Measurements from ENCODE around the gene DESI2. TPM values are rescaled to one million over a fixed set of nuclear protein-coding genes. Genes with fewer than 3 reads are reported as not detected.
A peak's percentile ranks its signal among the peaks of the same experiment; 100 is the strongest.

The DESI2 gene
- total and polyA plus RNA-seq, 10 donors = 5.3 to 30.3 (median 19.5) TPM

GRCh38 chr1:244667797-244668196 lies 14.9 kb downstream of the DESI2 start:
- TF ChIP-seq POLR2AphosphoS5 (IDR thresholded peaks at IDR 0.05) (no peak), POLR2A (IDR thresholded peaks at IDR 0.05) (no peak)
- TF ChIP-seq, protein P1, sequence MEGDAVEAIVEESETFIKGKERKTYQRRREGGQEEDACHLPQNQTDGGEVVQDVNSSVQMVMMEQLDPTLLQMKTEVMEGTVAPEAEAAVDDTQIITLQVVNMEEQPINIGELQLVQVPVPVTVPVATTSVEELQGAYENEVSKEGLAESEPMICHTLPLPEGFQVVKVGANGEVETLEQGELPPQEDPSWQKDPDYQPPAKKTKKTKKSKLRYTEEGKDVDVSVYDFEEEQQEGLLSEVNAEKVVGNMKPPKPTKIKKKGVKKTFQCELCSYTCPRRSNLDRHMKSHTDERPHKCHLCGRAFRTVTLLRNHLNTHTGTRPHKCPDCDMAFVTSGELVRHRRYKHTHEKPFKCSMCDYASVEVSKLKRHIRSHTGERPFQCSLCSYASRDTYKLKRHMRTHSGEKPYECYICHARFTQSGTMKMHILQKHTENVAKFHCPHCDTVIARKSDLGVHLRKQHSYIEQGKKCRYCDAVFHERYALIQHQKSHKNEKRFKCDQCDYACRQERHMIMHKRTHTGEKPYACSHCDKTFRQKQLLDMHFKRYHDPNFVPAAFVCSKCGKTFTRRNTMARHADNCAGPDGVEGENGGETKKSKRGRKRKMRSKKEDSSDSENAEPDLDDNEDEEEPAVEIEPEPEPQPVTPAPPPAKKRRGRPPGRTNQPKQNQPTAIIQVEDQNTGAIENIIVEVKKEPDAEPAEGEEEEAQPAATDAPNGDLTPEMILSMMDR (IDR thresholded peaks at IDR 0.05 in 8 of 11, conservative IDR thresholded peaks at IDR 0.05 in 3 of 11) = no peak
- peaks cover 0 to 22% (median 0%) of the 10 kb centered on the region in 6 donors for H3K36me3 ChIP-seq
- no peak overlapping the region for H3K27ac ChIP-seq
- intact Hi-C loops (cut with DNase I; ENCODE audit: low total_unique reads) = no loop called here
- peaks cover 4 to 44% (median 22%) of the 10 kb centered on the region in 6 donors for H3K4me1 ChIP-seq
- H3K4me3 ChIP-seq = no peak overlapping the region
- no peaks in the 10 kb centered on the region for H3K9me3 ChIP-seq
- no peak for DNase-seq
- no peaks in the 10 kb centered on the region for H3K27me3 ChIP-seq (replicated peaks in 1 of 7)
- WGBS, 5 donors = 96 to 100% (median 98%) methylated on average over 2 of the region's 2 CpGs

DNA sequence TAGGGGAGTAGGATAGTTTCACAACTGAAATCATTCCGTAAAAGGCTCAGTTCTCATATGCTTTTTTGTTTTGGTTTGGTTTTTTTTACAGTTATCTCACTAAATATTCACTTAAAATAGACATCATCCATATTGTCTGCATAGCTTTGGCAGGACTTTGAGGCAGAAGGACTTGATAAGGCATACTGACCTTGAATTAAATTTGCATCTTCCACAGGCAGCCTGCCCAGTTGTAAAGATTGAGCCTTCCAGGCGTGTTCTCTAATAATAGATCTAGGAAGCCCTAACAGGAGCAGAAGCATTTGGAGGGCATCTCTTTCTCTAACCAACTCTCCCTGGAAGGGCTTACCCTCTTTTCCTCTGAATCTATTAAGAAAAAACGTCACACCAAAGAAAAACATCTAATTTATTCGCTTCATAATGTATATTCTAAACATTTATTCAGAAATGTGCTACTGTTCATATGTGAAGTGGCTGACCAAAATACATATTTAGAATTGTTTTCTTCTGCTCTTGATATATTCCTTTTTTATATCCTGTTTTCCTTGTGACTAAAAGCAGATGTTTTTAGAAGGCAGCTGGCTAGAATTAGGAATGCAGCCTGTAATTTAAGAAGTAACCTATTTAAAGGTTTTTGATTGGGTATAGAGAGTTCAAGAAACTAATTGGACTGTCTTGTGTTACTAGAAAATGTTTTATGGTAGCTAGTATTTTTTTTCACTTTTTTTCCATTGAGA lies 20.2 kb downstream of the DESI2 start:
- no peak for DNase-seq
- WGBS, 5 donors = 48 to 57% (median 54%) methylated on average over 4 of the region's 4 CpGs
- TF ChIP-seq POLR2A (IDR thresholded peaks at IDR 0.05) (no peak), POLR2AphosphoS5 (IDR thresholded peaks at IDR 0.05) (no peak)
- TF ChIP-seq, protein P1 (IDR thresholded peaks at IDR 0.05 in 8 of 11, conservative IDR thresholded peaks at IDR 0.05 in 3 of 11) = no peak
- intact Hi-C loops (cut with DNase I; ENCODE audit: low total_unique reads) = no loop called here
- Histone ChIP-seq H3K4me1 (peaks cover 0 to 21% (median 7%) of the 10 kb centered on the region in 6 donors), H3K27ac (peak overlapping the region in 4 of 8 donors; percentile 3 to 49 (median 36)), H3K9me3 (no peaks in the 10 kb centered on the region), H3K36me3 (peaks cover 0 to 24% (median 0%) of the 10 kb centered on the region in 6 donors), H3K4me3 (no peak overlapping the region), H3K27me3 (replicated peaks in 1 of 7) (no peaks in the 10 kb centered on the region)

GRCh38 chr1:244674446-244674845 lies 21.5 kb downstream of the DESI2 start:
- WGBS, 5 donors = 70 to 73% (median 73%) methylated on average over 4 of the region's 4 CpGs
- no peaks in the 10 kb centered on the region for H3K27me3 ChIP-seq (replicated peaks in 1 of 7)
- no peaks in the 10 kb centered on the region for H3K9me3 ChIP-seq
- H3K27ac ChIP-seq = no peak overlapping the region
- H3K4me1 ChIP-seq = peaks cover 0 to 29% (median 7%) of the 10 kb centered on the region in 6 donors
- no peak overlapping the region for H3K4me3 ChIP-seq
- peaks cover 0 to 22% (median 0%) of the 10 kb centered on the region in 6 donors for H3K36me3 ChIP-seq
- TF ChIP-seq POLR2A (IDR thresholded peaks at IDR 0.05) (no peak), POLR2AphosphoS5 (IDR thresholded peaks at IDR 0.05) (no peak)
- TF ChIP-seq, protein P1 (IDR thresholded peaks at IDR 0.05 in 8 of 11, conservative IDR thresholded peaks at IDR 0.05 in 3 of 11) = no peak
- no peak for DNase-seq
- intact Hi-C loops (cut with DNase I; ENCODE audit: low total_unique reads) = no loop called here

DNA sequence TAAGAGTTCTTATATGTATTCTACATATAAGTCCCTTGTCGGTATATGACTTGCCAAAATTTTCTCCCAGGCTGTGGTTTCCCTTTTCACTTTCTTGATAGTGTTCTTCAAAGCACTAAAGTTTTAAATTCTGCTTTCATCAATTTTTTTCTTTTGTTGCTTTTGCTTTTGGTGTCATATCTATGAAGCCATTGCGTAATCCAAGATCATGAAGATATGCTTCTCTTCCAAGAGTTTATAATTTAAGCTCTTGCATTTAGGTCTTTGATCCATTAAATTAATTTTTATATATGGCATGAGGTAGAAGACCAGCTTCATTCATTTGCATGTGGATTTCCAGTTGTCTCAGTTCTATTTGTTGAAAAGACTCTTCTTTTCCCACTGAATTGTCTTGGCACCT lies 22.2 kb downstream of the DESI2 start:
- Histone ChIP-seq H3K4me3 (no peak overlapping the region), H3K27me3 (replicated peaks in 1 of 7) (no peaks in the 10 kb centered on the region), H3K9me3 (no peaks in the 10 kb centered on the region), H3K27ac (no peak overlapping the region), H3K36me3 (peaks cover 0 to 17% (median 0%) of the 10 kb centered on the region in 6 donors), H3K4me1 (peaks cover 0 to 30% (median 7%) of the 10 kb centered on the region in 6 donors)
- DNase-seq = no peak
- intact Hi-C loops (cut with DNase I; ENCODE audit: low total_unique reads) = no loop called here
- 93 to 97% (median 96%) methylated on average over 2 of the region's 2 CpGs for WGBS, 5 donors
- TF ChIP-seq POLR2A (IDR thresholded peaks at IDR 0.05) = no peak
- TF ChIP-seq, protein P1 (IDR thresholded peaks at IDR 0.05 in 8 of 11, conservative IDR thresholded peaks at IDR 0.05 in 3 of 11) = no peak

Measured in spleen (tissue), 11 donors.